Glomerular visceral epithelial cell (primary cell): ENCODE data around the gene RDH13.
"Not testable (repeated sequence)": the region's sequence is repeated elsewhere in the genome, so short reads cannot be mapped to it uniquely, and the experiment has no call there.

Experiments
- DNase-seq: peaks from one replicate; pipeline ENCODE4 v3.0.0-alpha.2; 2016; ENCODE audit errors: extremely low spot score

The RDH13 gene

DNA sequence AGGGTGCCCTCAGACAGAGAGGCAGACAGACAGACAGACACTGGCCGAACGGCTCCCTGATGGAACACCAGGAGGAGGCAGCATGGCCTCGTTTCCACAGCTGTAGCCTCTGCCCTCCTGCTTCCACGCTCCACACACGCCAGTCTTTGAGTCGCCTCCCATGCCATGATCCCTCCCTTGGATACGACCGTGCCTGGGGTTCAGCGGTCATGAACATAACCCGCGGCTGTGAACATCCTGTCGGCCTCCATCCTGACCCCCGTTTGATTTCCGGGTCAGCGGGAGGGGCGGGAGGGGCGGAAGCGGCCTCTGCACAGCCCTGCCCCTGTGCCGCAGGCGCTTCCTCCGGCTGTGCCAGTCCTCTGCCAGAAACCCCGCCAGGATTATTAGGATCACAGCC is 48.2 kb downstream of the RDH13 start:
- no peak for DNase-seq

DNA sequence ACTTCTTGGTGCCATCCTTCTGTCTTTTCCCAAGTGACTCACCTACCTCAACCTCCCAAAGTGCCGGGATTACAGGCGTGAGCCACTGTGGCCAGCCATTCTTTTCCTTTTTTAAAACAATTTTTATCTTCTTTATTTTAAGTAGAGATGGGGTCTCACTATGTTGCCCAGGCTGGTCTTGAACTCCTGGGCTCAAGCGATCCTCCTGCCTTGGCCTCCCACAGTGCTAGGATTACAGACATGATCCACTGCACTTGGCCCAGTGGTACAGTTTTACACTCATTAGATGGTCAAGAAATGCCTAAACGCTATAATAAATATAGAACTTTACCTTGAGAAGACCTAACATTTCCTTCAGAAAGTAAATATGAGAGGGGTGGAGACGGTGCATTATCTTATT is 49.4 kb downstream of the RDH13 start:
- no peak for DNase-seq

DNA sequence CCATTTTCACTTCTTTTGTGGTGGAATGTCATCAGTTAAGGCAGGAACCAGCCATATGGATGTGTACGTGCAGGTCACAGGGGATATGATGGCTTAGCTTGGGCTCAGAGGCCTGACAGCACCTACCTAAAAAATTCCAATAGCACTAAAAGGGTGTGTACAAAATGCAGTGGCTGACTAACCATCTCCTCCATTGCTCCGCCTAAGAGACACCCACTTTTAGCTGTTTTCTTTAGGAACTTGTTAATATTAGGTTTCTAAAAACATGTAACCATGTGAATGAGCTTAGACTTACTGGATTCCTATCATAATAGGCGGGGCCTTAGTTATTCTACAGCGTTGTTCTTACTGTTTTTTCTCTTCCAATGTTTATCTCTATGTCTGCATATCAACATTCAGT is 50.6 kb downstream of the RDH13 start:
- DNase-seq, result no peak

DNA sequence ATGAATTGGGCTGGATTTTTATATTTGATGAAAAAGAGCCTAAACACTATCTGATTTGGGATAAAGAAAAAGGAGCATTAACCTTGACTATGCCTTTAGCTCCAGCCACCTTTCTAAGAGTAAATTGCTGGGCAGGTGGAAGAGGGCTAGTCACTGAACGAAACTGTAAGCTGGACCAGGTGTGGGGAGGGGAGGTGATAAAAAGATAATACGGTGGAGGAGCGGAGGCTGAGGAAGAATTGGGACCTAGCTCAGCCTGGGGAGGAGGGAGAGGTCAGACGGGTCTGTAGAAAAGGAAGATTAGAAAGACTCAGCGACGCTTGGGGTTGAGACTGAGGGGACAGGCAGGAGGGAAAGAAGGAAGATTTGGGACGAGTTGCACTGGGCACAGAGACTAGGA is 52.4 kb downstream of the RDH13 start:
- not testable (repeated sequence) for DNase-seq

DNA sequence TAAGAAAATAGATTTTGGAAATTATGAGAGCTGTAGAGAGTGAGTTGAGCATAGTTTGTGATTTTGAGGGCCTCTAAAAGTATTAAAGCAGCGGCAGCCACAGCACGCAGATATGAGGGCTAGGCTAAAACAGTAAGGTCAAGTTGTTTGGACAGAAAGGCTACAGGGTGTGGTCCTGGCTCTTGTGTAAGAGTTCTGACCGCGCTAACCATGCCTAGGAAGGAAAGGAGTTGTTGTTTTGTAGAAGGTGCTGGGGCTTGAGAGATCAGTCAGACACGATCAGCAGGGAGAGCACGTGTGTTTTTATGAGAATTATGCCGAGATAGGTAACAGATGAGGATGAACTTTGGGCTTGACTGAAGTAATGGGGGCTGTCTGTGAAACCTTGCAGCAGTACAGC is 54.2 kb downstream of the RDH13 start:
- not testable (repeated sequence) for DNase-seq

DNA sequence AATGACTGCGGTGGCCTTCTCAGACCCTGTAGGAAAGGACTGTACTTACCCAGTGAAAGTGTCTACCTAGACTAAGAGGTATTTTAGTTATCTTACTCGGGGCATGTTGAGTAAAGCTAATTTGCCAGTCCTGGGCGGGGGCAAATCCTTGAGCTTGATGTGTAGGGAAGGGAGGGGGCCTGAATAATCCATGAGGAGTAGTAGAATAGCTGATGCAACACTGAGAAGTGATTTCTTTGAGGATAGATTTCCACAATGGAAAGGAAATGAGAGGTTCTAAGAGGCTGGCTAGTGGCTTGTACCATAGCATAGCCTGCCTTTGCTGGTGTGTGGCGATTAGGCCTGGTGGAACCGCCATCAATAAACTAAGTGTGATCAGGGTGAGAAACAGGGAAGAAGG is 54.8 kb downstream of the RDH13 start:
- DNase-seq, result not testable (repeated sequence)

DNA sequence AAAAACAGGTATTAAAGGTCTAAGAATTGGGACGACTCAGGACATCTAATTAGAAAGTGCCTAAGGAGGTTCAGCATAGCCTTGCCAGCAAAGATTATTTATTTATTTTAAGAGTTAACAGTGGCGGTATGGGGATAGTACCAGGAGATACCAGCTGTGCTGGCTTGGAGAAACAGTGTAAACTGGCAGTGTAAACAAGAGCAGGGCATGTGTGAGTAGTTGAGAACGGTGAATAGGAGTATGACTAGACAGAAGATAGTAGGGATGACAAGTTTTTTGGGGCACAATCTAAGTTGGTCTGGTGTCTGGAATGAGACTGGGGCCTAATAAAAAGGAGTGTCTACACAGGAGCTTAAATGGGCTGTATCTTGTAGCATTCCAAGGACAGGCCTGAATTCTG is 55.4 kb downstream of the RDH13 start:
- not testable (repeated sequence) for DNase-seq

DNA sequence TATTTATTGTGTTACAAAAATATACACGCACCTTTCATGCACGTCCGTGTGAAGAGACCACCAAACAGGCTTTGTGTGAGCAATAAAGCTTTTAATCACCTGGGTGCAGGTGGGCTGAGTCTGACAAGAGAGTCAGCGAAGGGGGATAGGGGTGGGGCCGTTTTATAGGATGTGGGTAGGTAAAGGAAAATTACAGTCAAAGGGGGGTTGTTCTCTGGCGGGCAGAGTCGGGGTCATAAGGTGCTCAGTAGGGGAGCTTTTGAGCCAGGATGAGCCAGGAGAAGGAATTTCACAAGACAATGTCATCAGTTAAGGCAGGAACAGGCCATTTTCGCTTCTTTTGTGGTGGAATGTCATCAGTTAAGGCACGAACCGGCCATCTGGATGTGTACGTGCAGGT is 56.2 kb downstream of the RDH13 start:
- not testable (repeated sequence) for DNase-seq

DNA sequence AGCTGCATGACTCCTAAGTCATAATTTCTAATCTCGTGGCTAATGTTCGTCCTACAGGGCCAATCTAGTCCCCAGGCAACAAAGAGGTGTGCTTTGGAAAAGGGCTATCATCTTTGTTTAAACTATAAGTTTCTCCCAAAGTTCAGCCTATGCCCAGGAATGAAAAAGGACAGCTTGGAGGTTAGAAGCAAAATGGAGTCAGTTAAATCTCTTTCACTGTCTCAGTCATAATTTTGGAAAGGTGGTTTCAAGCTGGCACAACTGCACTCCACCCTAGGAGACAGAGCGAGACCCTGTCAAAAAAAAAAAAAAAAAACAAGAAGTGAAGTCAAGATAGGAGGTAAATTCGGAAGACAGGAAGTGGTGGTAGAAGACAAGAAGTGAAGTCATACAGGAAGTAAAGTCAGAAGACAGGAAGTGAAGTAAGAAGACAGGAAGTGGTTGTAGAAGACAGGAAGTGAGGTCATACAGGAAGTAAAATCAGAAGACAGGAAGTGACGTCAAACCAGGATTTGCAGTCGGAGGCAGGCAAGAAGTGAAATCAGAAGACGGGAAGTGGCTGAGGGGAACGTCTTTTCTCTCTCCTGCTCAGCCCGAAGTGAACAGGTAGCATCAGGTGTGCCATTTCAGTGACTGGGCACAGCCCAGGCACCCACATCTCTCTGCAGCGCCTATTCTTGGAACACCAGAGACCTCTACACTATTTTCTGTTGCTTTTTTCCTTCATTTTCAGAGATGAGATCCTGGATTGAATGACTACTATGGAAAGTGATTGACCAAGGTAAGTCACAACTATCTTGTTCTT is 57.1 kb downstream of the RDH13 start:
- peak; percentile 56 for DNase-seq

DNA sequence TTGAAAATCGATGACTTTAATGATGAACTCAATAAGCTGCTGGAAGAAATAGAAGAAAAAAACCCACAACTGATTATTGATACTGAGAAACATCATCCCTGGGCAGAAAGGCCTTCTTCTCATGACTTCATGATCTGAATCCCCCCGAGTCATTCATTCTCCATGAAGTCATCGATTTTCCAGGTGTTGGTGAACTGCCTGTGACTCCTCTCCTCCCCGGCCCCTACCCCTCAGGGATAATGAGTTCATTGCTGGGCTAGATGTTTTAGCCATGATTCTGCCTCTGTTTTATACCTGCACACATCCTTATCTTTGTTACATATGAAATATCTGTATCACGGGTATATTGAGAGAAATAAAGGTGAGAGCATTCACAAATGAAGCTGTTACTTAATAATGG is 62.2 kb downstream of the RDH13 start:
- no peak for DNase-seq

DNA sequence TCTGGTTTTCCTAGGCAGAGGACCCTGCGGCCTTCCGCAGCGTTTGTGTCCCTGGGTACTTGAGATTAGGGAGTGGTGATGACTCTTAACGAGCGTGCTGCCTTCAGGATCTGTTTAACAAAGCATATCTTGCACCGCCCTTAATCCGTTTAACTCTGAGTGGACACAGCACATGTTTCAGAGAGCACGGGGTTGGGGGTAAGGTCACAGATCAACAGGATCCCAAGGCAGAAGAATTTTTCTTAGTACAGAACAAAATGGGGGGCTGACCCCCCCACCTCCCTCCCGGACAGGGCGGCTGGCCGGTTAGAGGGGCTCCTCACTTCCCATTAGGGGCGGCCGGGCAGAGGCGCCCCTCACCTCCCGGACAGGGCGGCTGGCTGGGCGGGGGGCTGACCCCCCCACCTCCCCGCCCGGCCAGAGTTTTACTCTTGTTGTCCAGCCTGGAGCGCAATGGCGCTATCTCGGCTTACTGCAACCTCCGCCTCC is 64.2 kb downstream of the RDH13 start:
- DNase-seq, result not testable (repeated sequence)

DNA sequence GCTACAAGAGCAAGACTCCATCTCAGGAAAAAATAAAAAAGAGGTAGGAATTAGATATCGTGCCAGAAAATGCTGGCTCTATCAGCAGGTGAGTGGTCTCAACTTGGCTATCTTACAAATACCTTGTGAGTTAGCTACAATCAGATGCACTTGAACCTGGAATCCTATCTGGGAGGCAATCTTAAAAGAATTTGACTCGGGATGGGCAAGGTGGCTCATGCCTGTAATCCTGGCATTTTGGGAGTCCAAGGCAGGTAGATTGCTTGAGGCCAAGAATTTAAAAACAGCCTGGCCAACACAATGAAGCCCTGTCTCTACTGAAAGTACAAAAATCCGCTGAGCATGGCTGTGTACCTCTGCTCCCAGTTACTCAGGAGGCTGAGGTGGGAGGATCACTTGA is 67.4 kb downstream of the RDH13 start:
- no peak for DNase-seq
